ENCODE results near the gene RPS6KL1. TPM values are rescaled to one million over a fixed set of nuclear protein-coding genes. Genes with fewer than 3 reads are reported as not detected.

The RPS6KL1 gene
- total RNA-seq, 1 donor from 2014 or later: 6.1 TPM

DNA sequence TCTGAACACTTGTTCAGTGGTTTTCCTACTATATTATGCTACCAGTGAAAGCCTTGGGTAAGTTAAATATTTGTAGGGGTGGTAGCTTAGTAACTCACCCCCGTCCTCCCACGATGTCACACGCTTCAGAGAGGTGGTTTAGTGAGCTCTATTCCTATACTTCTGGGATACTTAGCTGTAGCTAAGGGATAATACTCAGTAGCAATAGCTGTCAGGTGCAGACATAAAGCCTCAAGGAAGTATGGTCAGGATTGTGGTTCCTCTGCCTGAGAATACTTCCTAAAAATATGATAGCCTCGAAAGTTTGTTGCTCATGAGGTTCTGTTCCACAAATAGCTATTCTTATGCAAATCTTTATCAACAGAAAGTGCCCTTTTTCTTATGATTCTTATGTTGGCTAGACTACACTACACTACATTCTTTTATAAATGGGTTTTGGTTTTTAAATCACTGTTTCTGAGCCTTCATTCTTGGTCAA lies 29.4 kb downstream of the RPS6KL1 start:
- FAIRE-seq: no peak
- H3K4me3 ChIP-seq (ENCODE audit: low read depth, low read length): no peak overlapping the region
- TF ChIP-seq, protein P1, sequence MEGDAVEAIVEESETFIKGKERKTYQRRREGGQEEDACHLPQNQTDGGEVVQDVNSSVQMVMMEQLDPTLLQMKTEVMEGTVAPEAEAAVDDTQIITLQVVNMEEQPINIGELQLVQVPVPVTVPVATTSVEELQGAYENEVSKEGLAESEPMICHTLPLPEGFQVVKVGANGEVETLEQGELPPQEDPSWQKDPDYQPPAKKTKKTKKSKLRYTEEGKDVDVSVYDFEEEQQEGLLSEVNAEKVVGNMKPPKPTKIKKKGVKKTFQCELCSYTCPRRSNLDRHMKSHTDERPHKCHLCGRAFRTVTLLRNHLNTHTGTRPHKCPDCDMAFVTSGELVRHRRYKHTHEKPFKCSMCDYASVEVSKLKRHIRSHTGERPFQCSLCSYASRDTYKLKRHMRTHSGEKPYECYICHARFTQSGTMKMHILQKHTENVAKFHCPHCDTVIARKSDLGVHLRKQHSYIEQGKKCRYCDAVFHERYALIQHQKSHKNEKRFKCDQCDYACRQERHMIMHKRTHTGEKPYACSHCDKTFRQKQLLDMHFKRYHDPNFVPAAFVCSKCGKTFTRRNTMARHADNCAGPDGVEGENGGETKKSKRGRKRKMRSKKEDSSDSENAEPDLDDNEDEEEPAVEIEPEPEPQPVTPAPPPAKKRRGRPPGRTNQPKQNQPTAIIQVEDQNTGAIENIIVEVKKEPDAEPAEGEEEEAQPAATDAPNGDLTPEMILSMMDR (IDR thresholded peaks at IDR 0.05; ENCODE audit: insufficient read depth, low read length, severe bottlenecking): no peak
- DNase-seq (ENCODE audit: low read depth): no peak
- H3K36me3 ChIP-seq (ENCODE audit: control insufficient read depth, insufficient read depth, low read length): peaks cover 37% of the 10 kb centered on the region
- H3K27me3 ChIP-seq (ENCODE audit: control insufficient read depth, insufficient read depth, low read length): no peaks in the 10 kb centered on the region

DNA sequence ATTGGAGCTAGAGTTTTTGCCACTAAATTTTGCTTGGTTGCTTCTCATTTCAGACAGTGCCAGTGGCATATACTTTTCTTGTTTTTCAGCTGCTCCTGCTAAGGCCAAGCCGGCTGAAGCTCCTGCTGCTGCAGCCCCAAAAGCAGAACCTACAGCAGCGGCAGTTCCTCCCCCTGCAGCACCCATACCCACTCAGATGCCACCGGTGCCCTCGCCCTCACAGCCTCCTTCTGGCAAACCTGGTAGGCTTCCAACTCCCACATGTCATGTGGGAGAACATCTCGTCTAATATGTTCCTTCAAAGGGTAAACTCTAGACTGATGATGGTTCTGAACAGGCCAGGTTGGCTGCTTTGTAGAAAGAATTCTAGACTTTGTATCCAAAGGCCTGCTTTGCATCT lies 30.3 kb downstream of the RPS6KL1 start:
- no peak for DNase-seq (ENCODE audit: low read depth)
- H3K36me3 ChIP-seq (ENCODE audit: control insufficient read depth, insufficient read depth, low read length): peaks cover 31% of the 10 kb centered on the region
- H3K4me3 ChIP-seq (ENCODE audit: low read depth, low read length): no peak overlapping the region
- no peak for FAIRE-seq
- no peaks in the 10 kb centered on the region for H3K27me3 ChIP-seq (ENCODE audit: control insufficient read depth, insufficient read depth, low read length)
- TF ChIP-seq, protein P1 (IDR thresholded peaks at IDR 0.05; ENCODE audit: insufficient read depth, low read length, severe bottlenecking): no peak

DNA sequence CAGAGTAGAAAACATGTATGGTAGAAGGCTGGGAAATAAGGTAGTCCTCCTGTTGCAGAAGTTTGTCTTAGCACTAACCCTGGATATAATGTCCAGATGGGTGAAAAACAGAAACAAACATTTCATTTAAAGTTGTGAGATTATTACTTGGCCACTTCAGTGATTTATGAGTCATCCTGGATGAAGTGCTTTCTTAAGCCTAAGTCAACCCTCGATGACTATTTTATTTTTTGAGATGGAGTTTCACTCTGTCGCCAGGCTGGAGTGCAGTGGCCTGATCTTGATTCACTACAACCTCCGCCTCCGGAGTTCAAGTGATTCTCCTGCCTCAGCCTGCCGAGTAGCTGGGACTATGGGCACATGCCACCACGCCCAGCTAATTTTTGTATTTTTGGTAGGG lies 31.2 kb downstream of the RPS6KL1 start:
- peak; percentile 46 for DNase-seq (ENCODE audit: low read depth)
- TF ChIP-seq, protein P1 (IDR thresholded peaks at IDR 0.05; ENCODE audit: insufficient read depth, low read length, severe bottlenecking): no peak
- no peak for FAIRE-seq
- H3K36me3 ChIP-seq (ENCODE audit: control insufficient read depth, insufficient read depth, low read length): peaks cover 29% of the 10 kb centered on the region
- no peak overlapping the region for H3K4me3 ChIP-seq (ENCODE audit: low read depth, low read length)
- no peaks in the 10 kb centered on the region for H3K27me3 ChIP-seq (ENCODE audit: control insufficient read depth, insufficient read depth, low read length)

DNA sequence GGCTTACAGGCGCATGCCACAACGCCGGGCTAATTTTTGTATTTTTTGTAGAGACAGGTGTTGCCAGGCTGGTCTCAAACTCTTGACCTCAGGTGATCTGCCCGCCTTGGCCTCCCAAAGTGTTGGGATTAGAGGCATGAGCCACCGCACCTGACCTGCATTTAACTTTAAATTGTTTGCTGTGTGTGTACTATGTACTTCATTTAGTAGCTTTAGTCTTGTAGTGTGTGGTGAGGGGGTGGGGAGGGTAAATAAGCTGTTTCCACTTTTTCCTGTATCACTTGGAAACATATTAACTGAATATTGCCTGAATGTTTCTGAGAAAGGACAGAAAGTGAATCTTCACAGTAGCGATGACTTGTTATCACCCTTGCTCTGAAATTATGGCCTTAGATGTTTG lies 32.8 kb downstream of the RPS6KL1 start:
- Histone ChIP-seq H3K36me3 (ENCODE audit: control insufficient read depth, insufficient read depth, low read length) (peaks cover 20% of the 10 kb centered on the region), H3K4me3 (ENCODE audit: low read depth, low read length) (no peak overlapping the region), H3K27me3 (ENCODE audit: control insufficient read depth, insufficient read depth, low read length) (no peaks in the 10 kb centered on the region)
- TF ChIP-seq, protein P1 (IDR thresholded peaks at IDR 0.05; ENCODE audit: insufficient read depth, low read length, severe bottlenecking): no peak
- DNase-seq (ENCODE audit: low read depth) (no peak), FAIRE-seq (no peak)

DNA sequence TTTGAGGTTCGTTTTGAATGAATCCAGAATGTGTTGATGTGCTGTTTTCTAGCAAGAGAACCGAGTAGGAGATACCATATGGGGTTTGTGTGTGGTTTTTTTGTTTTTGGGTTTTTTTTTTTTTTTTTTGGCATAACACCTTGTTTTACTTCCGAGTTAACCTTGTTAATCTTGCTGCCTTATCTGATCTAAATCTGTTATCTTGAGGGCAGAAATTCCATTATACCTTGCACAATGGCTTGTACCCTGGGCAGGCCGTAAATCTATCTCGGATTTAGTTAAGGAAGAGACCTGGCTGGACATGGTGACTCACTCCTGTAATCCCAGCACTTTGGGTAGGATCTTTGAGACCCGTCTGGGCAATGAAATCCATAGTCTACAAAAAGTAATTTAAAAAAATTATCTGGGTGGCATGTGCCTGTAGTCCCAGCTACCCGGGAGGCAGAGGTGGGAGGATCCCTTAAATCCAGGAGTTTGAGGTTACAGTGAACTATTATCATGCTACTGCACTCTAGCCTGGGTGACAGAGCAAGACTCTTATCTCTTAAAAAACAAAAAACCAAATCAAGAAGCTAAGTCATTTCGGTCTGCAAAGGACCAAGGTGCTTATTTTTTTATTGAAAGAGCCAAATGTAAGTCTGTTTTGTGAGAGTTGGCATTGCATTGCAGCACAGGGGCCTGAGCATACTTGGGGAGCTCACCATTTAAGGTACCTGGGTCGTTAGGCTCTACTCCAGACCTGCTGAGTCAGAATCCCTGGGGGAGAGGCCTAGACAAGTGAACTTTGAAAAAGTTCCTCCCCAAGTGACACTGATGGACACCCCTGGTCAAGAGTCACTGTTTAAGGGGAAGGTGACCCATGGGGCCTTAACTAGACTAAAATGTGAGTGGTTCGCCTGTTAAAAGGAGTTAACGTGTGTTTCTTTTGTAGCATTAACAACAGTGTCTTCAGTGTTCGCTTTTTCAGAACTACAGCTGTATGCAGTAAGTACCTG lies 34.6 kb downstream of the RPS6KL1 start:
- TF ChIP-seq, protein P1 (IDR thresholded peaks at IDR 0.05; ENCODE audit: insufficient read depth, low read length, severe bottlenecking): no peak
- DNase-seq (ENCODE audit: low read depth) (peak; percentile 39), FAIRE-seq (no peak)
- H3K4me3 ChIP-seq (ENCODE audit: low read depth, low read length): no peak overlapping the region
- H3K27me3 ChIP-seq (ENCODE audit: control insufficient read depth, insufficient read depth, low read length): no peaks in the 10 kb centered on the region
- H3K36me3 ChIP-seq (ENCODE audit: control insufficient read depth, insufficient read depth, low read length): peaks cover 13% of the 10 kb centered on the region
